Measurements from ENCODE around the gene GTPBP6. TPM values are rescaled to one million over a fixed set of nuclear protein-coding genes. Genes with fewer than 3 reads are reported as not detected.
"Not testable (repeated sequence)": the region's sequence is repeated elsewhere in the genome, so short reads cannot be mapped to it uniquely, and the experiment has no call there.

GTPBP6 gene
- total RNA-seq, 1 experiment from 2014 or later: 72.4 TPM

- H3K27ac Mint-ChIP-seq (ENCODE audit: unreplicated experiment): no peak overlapping the region
- CTCF ChIA-PET: no interaction called here
- POLR2A ChIA-PET: no interaction called here
- Histone ChIP-seq H3K4me1 (no peaks in the 10 kb centered on the region), H3K9me3 (no peaks in the 10 kb centered on the region), H3K27me3 (replicated peaks; ENCODE audit: control insufficient read depth, insufficient read depth, low read length) (no peaks in the 10 kb centered on the region), H3K4me3 (ENCODE audit: low read depth, low read length) (no peak overlapping the region), H3K36me3 (ENCODE audit: control insufficient read depth, insufficient read depth, low read length) (peaks cover 7% of the 10 kb centered on the region)
- H3K4me1 Mint-ChIP-seq (ENCODE audit: low read depth, unreplicated experiment): no peaks in the 10 kb centered on the region
- H3K36me3 Mint-ChIP-seq (ENCODE audit: insufficient read depth, unreplicated experiment): peaks cover 82% of the 10 kb centered on the region
- no peak for DNase-seq
- no TSS peak for BruUV-seq (replicated peaks)
- no peaks in the 10 kb centered on the region for H3K27me3 Mint-ChIP-seq (ENCODE audit: insufficient read depth, unreplicated experiment)
- H3K9me3 Mint-ChIP-seq (ENCODE audit: unreplicated experiment): no peaks in the 10 kb centered on the region
- H3K4me3 Mint-ChIP-seq (ENCODE audit: unreplicated experiment): no peak overlapping the region
- intact Hi-C loops (cut with micrococcal nuclease; ENCODE audit: unreplicated experiment): no loop called here
- no peak for TF ChIP-seq CTCF (IDR thresholded peaks at IDR 0.05; ENCODE audit: insufficient read depth in 1 of 2, low read depth in 1 of 2, low read length in 1 of 2, severe bottlenecking in 1 of 2, unreplicated experiment in 1 of 2)
Observed at GRCh38 chrX:308821-309520, 9.6 kb downstream of the GTPBP6 start.

- Mint-ChIP-seq H3K27me3 (ENCODE audit: insufficient read depth, unreplicated experiment) (no peaks in the 10 kb centered on the region), H3K4me3 (ENCODE audit: unreplicated experiment) (no peak overlapping the region), H3K4me1 (ENCODE audit: low read depth, unreplicated experiment) (no peaks in the 10 kb centered on the region), H3K27ac (ENCODE audit: unreplicated experiment) (no peak overlapping the region), H3K36me3 (ENCODE audit: insufficient read depth, unreplicated experiment) (peaks cover 78% of the 10 kb centered on the region), H3K9me3 (ENCODE audit: unreplicated experiment) (no peaks in the 10 kb centered on the region)
- ChIA-PET CTCF (no interaction called here), POLR2A (no interaction called here)
- H3K4me3 ChIP-seq (ENCODE audit: low read depth, low read length): no peak overlapping the region
- BruUV-seq (replicated peaks): no TSS peak
- no peak for DNase-seq
- H3K27me3 ChIP-seq (replicated peaks; ENCODE audit: control insufficient read depth, insufficient read depth, low read length): no peaks in the 10 kb centered on the region
- TF ChIP-seq CTCF (IDR thresholded peaks at IDR 0.05; ENCODE audit: insufficient read depth in 1 of 2, low read depth in 1 of 2, low read length in 1 of 2, severe bottlenecking in 1 of 2, unreplicated experiment in 1 of 2): no peak
- intact Hi-C loops (cut with micrococcal nuclease; ENCODE audit: unreplicated experiment): no loop called here
- H3K4me1 ChIP-seq: no peaks in the 10 kb centered on the region
- peaks cover 7% of the 10 kb centered on the region for H3K36me3 ChIP-seq (ENCODE audit: control insufficient read depth, insufficient read depth, low read length)
- H3K9me3 ChIP-seq: no peaks in the 10 kb centered on the region
Observed at GRCh38 chrX:307261-308111, 11.1 kb downstream of the GTPBP6 start.

GRCh38 chrX:306614-307251, 11.9 kb downstream of the GTPBP6 start:
- intact Hi-C loops (cut with micrococcal nuclease; ENCODE audit: unreplicated experiment); H3K4me1 ChIP-seq; BruUV-seq (replicated peaks); H3K27me3 Mint-ChIP-seq (ENCODE audit: insufficient read depth, unreplicated experiment); H3K4me3 Mint-ChIP-seq (ENCODE audit: unreplicated experiment); H3K27ac Mint-ChIP-seq (ENCODE audit: unreplicated experiment); H3K4me1 Mint-ChIP-seq (ENCODE audit: low read depth, unreplicated experiment); H3K9me3 Mint-ChIP-seq (ENCODE audit: unreplicated experiment); H3K36me3 ChIP-seq (ENCODE audit: control insufficient read depth, insufficient read depth, low read length); DNase-seq; CTCF ChIA-PET; H3K4me3 ChIP-seq (ENCODE audit: low read depth, low read length); H3K27me3 ChIP-seq (replicated peaks; ENCODE audit: control insufficient read depth, insufficient read depth, low read length); H3K9me3 ChIP-seq; POLR2A ChIA-PET: not testable (repeated sequence)
- peaks cover 78% of the 10 kb centered on the region for H3K36me3 Mint-ChIP-seq (ENCODE audit: insufficient read depth, unreplicated experiment)

GRCh38 chrX:305781-306613, 12.6 kb downstream of the GTPBP6 start:
- CTCF ChIA-PET; H3K4me3 ChIP-seq (ENCODE audit: low read depth, low read length); intact Hi-C loops (cut with micrococcal nuclease; ENCODE audit: unreplicated experiment); H3K9me3 Mint-ChIP-seq (ENCODE audit: unreplicated experiment); H3K27me3 ChIP-seq (replicated peaks; ENCODE audit: control insufficient read depth, insufficient read depth, low read length); BruUV-seq (replicated peaks); H3K9me3 ChIP-seq; H3K36me3 ChIP-seq (ENCODE audit: control insufficient read depth, insufficient read depth, low read length); DNase-seq; H3K4me1 ChIP-seq; H3K27ac Mint-ChIP-seq (ENCODE audit: unreplicated experiment); H3K4me3 Mint-ChIP-seq (ENCODE audit: unreplicated experiment); H3K27me3 Mint-ChIP-seq (ENCODE audit: insufficient read depth, unreplicated experiment); POLR2A ChIA-PET; H3K4me1 Mint-ChIP-seq (ENCODE audit: low read depth, unreplicated experiment): not testable (repeated sequence)
- H3K36me3 Mint-ChIP-seq (ENCODE audit: insufficient read depth, unreplicated experiment): peaks cover 83% of the 10 kb centered on the region

All from Caco-2 (cell line).